Stimulated activated CD8-positive, alpha-beta memory T cell treated with anti-CD3 and anti-CD28 coated beads, Interleukin-4, amount 100 ng/mL, for 24 hours (primary cell): Measurements from ENCODE around the gene SPAG6.
"Not testable (repeated sequence)": the region's sequence is repeated elsewhere in the genome, so short reads cannot be mapped to it uniquely, and the experiment has no call there.

ENCODE experiments used
- DNase-seq: peaks from one replicate; pipeline ENCODE4 v3.0.0-alpha.2; 2020; ENCODE audit warnings: low read depth

The SPAG6 gene

DNA sequence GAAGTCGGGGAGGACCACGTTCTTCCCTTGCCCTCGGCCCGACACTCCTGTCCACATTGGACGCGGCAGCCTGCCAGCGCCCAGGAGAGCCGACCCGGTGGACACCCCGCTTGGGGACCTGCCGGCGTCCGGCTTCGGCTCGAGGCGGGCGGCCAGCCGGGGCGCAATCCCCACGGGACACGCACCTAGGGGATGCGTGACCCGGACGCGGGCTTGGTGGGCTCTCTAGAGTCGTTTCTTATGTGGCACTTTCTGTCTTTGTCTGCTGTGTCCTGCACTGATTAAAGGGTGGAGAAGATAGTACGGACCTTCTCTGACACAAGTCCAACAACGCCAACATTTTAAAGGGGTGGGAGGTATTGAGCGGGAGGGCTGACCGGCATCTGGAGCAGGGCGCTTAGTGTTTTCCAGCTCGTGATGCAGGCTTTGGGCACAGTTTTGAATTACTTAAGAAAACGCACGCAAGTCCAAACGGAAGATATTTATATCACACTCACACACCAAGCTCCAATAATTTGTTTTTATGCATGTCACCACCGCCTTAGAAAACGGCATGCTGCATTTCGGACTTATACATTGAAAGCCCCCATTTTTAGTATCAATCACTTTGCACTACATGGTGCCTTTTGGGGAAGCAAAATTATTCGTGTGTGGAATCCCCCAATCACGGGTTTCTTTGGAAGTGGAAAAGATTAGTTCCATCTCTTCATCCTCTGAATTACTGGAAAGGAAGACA lies 3.9 kb upstream of the SPAG6 start:
- DNase-seq, result no peak

DNA sequence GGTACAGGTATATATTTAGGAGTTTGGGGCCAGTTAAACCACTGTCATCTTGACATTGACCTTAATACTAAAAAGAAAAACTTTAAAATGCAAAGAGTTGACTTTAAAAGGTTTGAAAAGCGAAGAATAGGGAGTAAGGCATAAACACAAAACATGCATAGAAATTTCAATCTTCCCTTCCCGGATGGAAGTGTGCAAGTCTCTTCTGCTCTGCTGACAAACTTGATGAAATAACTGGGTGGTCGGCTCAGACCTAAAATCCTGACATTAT lies 3.4 kb upstream of the SPAG6 start:
- DNase-seq, result no peak

DNA sequence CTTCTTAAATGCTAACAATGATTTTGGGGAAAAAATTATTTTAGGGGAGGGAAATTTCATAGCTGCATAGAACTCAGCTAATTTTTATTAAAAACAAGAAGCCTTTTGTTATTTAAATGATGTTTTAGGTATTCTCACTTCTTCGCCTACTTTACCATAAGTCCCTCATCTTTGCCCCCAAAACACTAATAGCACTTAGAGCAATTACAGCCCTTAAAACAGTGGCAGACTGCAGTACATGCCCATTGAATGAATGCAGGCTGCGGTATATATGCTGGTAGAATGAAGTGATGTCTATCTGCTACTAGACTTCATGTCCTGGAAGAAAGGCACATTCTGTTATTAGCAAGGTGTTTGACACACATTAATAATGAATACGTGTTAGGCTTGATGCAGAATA lies 2.9 kb upstream of the SPAG6 start:
- no peak for DNase-seq

DNA sequence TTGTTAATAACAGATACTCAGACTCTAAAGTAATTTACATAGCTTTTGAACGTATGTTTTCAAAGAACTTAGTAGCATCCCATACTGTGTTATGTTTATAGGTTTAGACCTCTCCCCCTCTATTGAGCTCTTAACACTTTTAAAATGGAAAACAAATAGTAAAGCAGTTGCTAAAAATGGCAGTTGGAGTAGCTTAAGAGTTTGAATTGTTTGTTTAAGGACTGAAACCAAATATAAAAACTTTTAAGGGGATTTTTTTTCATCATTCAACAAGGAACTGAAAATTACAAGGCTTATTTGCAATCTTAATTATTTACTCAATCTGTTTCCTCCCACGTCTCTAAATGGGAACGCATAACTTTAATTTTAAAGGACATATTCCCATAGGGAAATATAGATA lies 1.6 kb upstream of the SPAG6 start:
- no peak for DNase-seq

DNA sequence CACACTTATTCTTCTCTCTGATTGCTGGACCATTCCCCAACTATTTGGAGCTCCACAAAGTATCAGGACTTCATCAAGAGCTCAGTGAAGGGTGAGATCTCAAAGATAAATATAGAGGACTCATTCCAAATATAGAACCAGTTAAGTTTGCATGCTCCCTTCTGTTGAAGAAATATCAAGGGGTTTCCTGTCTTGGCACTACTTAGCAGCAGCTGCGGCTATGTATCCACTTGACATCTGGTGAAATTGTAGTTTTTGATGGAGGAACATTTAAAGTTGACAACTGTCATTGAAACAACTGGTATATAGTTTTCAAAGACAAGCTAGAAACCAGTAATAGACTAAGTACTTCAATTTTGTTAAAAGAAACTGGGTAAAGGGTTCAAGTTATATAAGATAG lies 1.0 kb upstream of the SPAG6 start:
- DNase-seq, result no peak

DNA sequence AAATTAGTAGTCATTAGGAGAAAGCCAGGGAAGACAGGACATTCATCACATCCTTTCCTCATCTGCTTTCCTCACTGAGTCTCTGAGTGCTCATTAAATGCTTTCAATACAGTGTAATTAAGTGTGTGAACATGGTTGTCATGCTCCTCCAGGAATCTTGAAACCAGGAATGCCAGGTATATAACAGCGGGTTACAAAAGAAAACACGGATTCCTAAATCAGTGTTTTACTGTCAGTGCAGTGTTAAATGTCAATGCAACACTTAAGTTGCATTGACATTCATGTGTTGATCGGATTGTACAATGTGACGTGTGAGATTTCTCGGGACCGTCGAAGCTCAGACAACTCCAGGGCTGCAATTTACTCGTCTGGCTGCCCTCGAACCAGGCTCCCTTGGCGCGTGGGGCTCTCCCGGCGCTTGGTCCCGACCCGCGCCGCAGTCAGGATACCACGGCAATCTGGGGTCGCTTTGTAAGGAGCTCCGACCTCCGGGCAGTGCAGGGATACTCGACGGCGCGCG lies 455 bp upstream of the SPAG6 start:
- no peak for DNase-seq

DNA sequence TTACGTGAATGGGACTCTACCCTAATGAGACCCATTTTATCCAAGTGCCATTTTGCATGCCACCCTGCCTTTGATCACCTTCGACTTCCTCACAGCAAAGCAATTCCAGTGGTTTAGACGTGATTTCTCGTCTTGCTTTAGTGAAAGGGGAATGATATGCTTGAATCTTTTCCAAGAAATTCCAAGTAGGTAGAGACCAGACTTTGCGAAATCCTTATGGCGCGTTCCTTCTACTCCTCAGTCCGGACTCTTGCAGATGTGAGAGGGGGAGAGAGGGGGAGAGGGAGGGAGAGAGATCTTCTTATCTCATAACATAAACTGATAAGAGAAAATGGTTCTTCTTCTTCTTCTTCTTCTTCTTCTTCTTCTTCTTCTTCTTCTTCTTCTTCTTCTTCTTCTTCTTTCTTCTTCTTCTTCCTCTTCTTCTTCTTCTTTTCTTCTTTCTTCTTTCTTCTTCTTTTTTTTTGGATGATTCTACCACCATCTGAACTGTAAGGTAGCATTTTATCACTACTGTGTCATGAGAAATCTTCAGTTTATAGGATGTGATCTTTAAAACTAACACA lies 883 bp downstream of the SPAG6 start:
- DNase-seq, result no peak

DNA sequence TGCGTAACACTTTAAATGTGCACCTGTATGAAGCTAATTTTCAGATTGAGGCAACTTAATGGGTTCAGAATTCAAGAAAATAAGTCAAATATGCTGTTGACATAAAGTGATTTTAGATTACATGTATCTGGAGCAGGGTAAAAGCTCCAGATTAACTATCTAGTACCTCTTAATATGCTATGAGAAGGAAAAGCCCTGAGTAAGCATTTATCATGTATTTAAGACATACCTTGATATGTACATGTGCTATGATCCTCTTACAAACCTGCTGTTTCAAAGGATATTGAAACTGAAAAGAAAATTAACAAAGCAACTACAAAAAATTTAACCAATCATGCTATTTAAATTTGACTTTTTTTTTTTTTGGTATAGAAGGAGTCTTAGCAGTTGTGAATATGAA lies 4.5 kb downstream of the SPAG6 start:
- no peak for DNase-seq

DNA sequence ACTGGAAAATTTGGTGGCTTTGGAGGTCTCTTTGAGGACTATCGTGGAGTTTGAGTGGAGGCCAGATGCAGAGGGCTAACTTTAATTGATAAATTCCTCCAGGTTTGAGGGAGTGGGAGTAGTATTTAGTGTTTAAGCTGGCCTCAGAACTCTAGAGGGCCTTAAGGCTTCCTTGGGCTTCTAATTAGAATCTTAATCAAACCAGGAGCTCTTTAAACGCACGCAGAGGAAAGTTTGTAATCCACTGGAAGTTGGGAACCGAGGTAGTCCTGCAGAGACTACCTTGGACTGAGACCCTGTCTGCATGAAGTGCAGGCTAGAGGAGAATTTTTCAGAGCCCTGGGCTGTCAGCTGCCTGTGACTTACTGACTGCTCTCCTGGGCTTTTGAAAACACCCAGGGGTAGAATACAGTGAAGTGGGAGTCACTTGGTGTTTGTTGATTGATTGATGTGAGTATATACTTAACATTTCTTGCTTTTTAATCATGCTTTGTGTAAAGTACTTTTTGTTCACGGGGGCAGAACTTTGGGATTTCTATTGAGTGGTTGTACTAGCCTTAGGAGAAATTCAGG lies 5.9 kb downstream of the SPAG6 start:
- DNase-seq, result no peak

DNA sequence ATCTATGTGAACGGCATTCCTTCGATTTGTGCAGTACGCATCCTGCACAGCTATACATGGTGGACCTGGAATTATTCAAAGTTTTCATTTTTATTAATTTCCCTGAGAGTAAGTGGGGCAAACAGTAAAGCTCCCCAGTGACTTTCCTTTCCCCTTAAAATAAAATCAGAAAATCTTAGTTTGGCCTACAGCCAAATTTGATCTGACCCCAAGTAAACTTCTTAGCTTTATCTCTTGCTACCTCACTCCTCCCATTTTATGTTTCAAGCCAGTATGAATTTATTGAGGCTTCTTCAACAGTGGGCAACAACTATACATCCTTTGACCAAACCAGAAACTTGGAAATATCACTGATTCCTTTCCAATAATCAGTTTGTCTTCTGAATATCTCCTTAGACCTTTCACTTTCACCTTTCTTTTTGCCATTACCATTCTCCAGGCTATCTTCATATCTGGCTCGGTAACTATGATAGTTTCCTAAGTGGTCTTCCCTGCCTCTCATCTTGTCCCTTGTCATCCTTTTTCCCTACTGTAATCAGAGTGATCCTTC lies 11.1 kb downstream of the SPAG6 start:
- DNase-seq, result no peak

DNA sequence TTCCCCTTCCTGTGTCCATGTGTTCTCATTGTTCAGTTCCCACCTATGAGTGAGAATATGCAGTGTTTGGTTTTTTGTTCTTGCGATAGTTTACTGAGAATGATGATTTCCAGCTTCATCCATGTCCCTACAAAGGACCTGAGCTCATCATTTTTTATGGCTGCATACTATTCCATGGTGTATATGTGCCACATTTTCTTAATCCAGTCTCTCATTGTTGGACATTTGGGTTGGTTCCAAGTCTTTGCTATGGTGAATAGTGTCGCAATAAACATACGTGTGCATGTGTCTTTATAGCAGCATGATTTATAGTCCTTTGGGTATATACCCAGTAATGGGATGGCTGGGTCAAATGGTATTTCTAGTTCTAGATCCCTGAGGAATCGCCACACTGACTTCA lies 12.5 kb downstream of the SPAG6 start:
- not testable (repeated sequence) for DNase-seq

DNA sequence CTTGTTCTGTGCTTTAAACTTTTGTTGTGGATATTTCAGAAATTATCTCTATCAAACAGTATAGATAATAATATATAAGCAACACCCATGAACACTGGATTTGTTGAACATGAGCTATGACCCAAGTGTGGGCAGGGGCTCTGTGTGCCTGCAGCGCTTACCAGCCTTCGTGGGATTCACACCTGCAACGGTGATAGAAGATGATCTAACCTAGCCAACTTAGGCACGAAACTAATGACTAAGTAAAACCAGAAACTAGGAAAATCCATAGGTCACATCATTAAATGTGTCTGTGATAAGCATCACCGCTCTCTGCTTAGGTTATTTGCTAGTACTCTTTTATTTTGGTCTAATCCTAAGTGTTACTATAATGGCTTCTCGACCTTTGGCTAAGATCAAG lies 18.0 kb downstream of the SPAG6 start:
- DNase-seq, result no peak

DNA sequence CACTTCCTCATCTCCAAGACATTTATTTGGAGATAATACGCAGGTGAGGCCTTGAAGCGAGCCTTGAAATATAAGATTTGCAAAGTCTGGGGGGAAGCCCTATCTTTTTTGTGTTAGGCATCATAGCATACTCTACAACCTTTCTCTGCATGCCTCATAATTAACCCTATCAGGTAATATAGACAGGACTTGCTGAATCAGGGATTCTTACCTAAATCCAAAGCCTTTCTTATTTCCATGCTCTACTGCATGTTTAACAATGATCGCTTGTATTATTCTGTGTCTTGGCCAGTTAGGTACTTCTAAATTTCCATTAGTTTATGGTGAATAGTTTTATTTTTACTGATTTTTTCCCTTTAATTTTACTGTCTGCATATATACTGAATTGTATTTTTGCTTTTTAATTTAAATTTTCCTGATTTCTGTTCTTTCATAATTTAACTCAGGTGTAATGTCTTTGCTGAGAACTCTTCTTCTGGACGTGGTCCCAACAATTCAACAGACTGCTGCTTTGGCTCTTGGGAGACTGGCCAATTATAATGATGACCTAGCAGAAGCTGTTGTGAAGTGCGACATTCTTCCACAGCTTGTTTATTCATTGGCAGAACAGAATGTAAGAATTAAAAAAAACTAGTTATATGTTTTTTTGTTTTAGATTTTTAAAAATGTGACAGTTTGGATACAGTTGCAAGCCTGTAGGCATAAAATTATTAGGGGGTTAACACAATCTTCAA lies 19.3 kb downstream of the SPAG6 start:
- DNase-seq, result no peak

DNA sequence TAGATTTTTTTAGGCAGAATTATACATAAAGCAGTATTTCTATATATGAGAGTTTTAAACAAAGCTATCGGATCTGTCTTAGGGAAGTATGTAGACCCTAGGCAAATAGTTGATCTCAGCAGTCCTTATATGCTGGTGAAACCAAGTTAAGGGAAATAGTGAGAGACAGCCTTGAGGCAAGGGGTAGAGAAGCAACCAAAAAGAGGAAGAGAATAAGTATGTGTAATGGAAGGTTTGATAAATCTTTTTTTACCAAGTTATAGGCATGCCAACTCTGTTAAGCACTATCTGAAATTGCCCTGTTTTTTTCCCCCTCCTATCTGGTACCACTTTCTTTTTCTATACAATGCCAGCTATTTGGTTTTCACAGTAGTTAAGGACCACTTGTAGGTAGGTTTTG lies 19.9 kb downstream of the SPAG6 start:
- no peak for DNase-seq

DNA sequence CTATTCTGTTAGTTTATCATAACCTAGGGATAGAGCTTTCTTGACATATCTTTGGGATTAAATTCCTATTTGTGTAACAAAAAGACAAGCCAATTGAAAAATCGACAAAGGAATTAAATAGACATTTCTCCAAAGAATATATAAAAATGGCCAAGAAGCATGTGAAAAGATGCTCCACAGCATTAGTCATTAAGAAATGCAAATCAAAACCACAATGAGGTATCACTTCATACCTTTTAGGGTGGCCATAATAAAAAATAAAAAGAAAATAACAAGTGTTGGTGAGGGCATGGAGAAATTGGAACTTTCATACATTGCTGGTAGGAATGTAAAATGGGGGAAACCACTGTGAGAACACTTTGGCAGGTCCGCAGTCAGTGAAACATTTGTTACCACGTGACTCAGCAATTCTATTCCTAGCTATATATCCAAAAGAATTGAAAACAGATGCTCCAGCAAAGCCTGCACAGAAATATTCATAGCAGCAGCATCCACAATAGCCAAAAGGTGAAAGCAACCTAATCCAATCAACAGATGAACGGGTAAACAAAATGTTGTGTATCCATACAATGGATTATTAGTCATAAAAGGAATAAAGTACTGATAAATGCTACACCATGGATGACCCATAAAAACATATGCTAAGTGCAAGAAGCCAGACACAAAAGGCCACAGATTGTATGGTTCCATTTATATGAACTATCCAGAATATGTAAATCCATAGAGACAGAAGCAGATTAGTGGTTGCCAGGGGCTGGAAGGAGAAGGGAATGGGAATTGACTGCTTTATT lies 20.5 kb downstream of the SPAG6 start:
- no peak for DNase-seq

DNA sequence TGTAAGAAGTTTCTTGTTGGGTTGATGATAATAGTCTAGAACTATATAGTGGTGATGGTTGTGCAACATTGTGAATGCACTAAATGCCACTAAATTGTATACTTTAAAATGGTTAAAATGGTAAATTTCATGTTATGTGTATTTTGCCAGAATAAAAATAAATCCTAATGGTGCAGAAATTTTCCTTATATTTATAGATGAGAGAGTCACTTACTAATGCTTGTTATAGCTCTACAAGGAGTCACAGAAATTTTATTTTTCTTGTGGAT lies 21.1 kb downstream of the SPAG6 start:
- no peak for DNase-seq

DNA sequence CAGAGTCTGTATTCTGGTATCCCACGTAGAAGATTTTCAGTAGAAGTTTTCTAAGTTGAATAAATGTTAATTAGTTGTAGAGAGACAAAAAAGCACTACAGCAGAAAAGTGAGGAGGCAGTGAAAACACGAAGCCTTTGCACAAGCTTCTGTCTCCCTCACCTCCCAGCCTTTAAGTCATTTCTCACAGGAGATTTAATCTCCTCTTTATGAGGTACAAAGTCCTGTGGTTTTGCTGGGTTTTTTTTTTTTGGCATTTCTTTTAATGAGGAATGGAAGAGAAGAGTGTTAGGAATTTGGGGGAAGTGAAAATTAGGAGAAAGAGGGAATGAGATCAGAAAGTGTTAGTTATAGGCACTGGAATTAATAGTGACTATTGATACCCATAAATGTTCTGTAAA lies 21.5 kb downstream of the SPAG6 start:
- no peak for DNase-seq

DNA sequence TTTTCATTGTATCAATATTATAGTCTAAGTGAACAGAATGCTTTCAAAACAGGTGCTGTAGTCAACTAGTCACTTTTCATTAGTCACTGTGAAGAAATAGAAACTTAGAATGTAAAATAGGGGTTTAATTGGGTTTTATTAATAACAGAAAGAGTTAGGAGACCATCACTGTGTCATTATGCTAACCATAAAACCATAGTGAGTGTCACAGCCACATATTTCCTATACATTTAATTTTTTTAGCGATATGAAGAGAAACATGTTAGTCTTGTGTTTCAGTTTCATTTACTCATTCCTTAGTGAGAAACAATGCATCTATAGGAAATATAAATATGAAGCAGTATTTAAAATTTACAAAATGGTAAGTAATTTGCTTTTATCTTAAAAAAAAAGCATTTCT lies 22.2 kb downstream of the SPAG6 start:
- DNase-seq, result no peak

DNA sequence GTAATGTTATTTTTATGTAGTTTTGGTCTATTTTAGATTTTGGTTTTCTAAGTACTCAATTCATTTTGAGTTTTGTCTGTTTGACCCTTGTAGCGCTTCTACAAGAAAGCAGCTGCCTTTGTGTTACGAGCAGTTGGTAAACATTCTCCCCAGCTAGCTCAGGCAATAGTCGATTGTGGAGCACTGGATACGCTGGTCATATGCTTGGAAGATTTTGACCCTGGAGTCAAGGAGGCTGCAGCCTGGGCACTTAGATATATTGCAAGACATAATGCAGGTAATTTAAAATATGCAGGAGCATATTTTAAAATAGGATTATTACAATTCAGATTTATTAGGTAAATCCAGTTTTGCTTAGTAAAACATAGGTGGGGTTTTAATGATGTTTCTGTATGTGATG lies 23.1 kb downstream of the SPAG6 start:
- DNase-seq, result no peak

DNA sequence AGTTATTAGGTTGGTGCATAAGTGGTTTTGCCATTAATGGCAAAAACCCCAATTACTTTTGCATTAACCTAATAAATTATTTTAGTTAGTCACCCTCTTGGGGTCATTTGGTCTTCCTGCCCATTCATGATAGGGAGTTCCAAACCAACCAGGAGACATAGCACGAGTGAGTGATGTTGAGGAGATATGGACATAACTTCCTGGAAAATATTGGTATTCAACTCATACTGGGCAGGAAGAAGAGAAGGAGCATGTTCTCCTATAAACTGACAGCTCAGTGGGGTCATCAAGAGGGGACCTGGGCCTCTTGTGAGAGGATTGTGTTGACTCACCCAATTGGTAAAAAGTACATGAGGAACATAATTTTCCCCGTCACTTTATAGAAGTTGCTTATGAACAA lies 23.7 kb downstream of the SPAG6 start:
- no peak for DNase-seq

DNA sequence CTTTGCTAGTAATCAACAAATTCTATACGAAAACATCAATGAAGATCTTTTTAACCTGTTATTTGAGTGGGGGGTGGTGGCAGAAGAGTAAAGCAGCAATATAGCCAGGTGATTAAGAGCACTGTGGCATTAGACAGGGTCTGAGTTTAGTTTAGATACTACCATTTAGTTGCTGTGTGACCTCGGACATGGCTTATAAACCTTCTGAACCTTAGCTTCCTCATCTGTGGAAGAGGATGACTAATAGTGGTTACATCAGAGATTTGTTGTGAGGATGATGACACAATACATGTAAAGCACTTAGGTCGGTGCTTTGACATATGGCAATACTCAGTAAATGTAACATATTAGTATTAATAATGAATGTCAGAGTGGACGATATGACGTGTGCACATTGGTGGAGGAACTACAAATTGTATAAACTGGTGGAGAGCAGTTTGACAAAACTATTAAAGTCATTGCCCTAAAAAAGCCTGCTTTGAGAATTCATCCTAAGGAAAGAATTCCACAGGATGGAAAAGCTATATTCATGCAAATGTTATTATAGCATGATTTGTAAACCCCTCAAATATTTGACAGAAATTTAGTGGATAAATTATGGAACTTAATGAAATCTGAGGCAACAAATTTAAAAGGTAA lies 24.3 kb downstream of the SPAG6 start:
- no peak for DNase-seq

DNA sequence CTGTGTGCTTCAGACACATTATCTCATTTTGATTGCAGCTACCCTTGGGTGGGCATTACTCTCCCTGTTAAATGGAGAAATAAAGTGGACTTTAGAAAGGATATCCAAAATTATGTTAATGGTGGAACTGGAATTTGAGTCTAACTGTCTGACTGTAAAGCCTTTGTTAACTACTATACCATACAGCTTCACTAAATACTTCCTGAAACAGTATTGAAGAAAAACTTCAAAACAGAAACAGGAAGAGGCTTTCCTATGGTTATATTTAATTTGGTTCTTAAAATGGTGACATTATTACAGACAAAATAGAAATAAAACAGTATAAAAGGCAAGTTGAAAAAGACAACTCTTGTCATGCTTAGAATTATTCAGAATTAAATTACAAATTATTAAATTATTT lies 25.0 kb downstream of the SPAG6 start:
- DNase-seq, result no peak
